Body of pancreas (tissue), 4 donors: ENCODE data around the gene CLEC10A. TPM values are rescaled to one million over a fixed set of nuclear protein-coding genes. Genes with fewer than 3 reads are reported as not detected.

Experiments used
- ATAC-seq: fragments of 150-250 bp; one replicate; pipeline ENCODE4 v1.9.1; 2016
- DNase-seq, 4 donors: peaks; one replicate each; pipeline ENCODE4 v3.0.0-alpha.2; 2019
- H3K27ac ChIP-seq, 4 donors: fragments of 200-600 bp; sonication (generic); 1 replicate in 3 of 4; 2 replicates in 1 of 4; pipeline versions ENCODE4 v1.5.1 to v1.6.1; 2016 to 2019; ENCODE audit warnings: mild to moderate bottlenecking in 1 of 4, mixed read lengths in 1 of 4, moderate library complexity in 1 of 4
- H3K27me3 ChIP-seq, 2 donors: fragments of 200-600 bp; sonication (generic); one replicate each; pipeline ENCODE4 v1.6.0; 2016; ENCODE audit warnings: mild to moderate bottlenecking in 1 of 2
- H3K36me3 ChIP-seq, 2 donors: fragments of 200-600 bp; sonication (generic); replicated peaks in 1 of 2; 2 replicates each; pipeline ENCODE4 v1.5.1; 2016; ENCODE audit warnings: low read depth in 2 of 2; ENCODE audit not compliant: insufficient read depth in 1 of 2
- H3K4me1 ChIP-seq: fragments of 200-600 bp; sonication (generic); one replicate; pipeline ENCODE4 v1.6.0; 2016
- H3K4me3 ChIP-seq, 2 donors: fragments of 200-600 bp; sonication (generic); 1 replicate in 1 of 2; 2 replicates in 1 of 2; pipeline ENCODE4 v1.5.1; 2016 to 2019
- H3K9me3 ChIP-seq, 3 donors: fragments of 200-600 bp; sonication (generic); 1 replicate in 2 of 3; 2 replicates in 1 of 3; pipeline ENCODE4 v1.5.1; 2016
- CTCF ChIP-seq, 7 experiments: fragments of 450-650 bp in 4 of 7; fragments of 200-600 bp in 3 of 7; sonication (generic) in 3 of 7; IDR thresholded peaks; one replicate each; pipeline ENCODE4 v1.5.1; 2016 to 2019; ENCODE audit warnings: antibody characterized with exemption in 7 of 7
- POLR2A ChIP-seq, 3 donors: fragments of 450-650 bp; IDR thresholded peaks; one replicate each; pipeline ENCODE4 v1.6.1; 2016; ENCODE audit warnings: antibody characterized with exemption in 3 of 3, mild to moderate bottlenecking in 2 of 3
- WGBS, 2 donors: methylation state at CpG; one replicate each; pipeline ENCODE4 v1.1.5; 2017; 5-methylcytosine and 5-hydroxymethylcytosine counted together
- intact Hi-C: fragments of 100-400 bp; cut with DNase I; formaldehyde crosslinking; loops from one replicate; pipeline ENCODE4 v1.15.1; 2023
- total RNA-seq, 2 donors: library from RNA; depleted of rRNA; stranded (reverse); fragments of >200 nt; gene quantifications; one replicate each; pipeline ENCODE4 v1.1.0, GENCODE V29; 2016

CLEC10A gene
- total RNA-seq, 2 donors from 2014 or later = 0.33 to 1.0 TPM

GRCh38 chr17:7081341-7082062 is 1.5 kb upstream of the CLEC10A start:
- Histone ChIP-seq H3K4me3 (no peak overlapping the region), H3K27me3 (no peaks in the 10 kb centered on the region), H3K36me3 (no peaks in the 10 kb centered on the region), H3K27ac (no peak overlapping the region), H3K9me3 (no peaks in the 10 kb centered on the region), H3K4me1 (no peaks in the 10 kb centered on the region)
- 77 to 81% methylated on average over 16 of the region's 16 CpGs for WGBS, 2 donors
- intact Hi-C loops = no loop called here
- no peak for DNase-seq
- no peak for TF ChIP-seq CTCF (IDR thresholded peaks at IDR 0.05)
- no peak for TF ChIP-seq POLR2A (IDR thresholded peaks at IDR 0.05)
- no peak for ATAC-seq

GRCh38 chr17:7080456-7081041 is 498 bp upstream of the CLEC10A start:
- 57% methylated on average over 10 of the region's 10 CpGs for WGBS, 2 donors
- Histone ChIP-seq H3K4me1 (no peaks in the 10 kb centered on the region), H3K9me3 (no peaks in the 10 kb centered on the region), H3K36me3 (no peaks in the 10 kb centered on the region), H3K27ac (no peak overlapping the region), H3K27me3 (no peaks in the 10 kb centered on the region), H3K4me3 (no peak overlapping the region)
- peak; percentile 18 to 38 (median 24) for DNase-seq
- intact Hi-C loops = no loop called here
- TF ChIP-seq POLR2A (IDR thresholded peaks at IDR 0.05) = no peak
- TF ChIP-seq CTCF (IDR thresholded peaks at IDR 0.05) = no peak
- peak; percentile 53 for ATAC-seq

GRCh38 chr17:7078711-7079110 is 1.3 kb downstream of the CLEC10A start:
- no peaks in the 10 kb centered on the region for H3K9me3 ChIP-seq
- no peak overlapping the region for H3K4me3 ChIP-seq
- no peak for ATAC-seq
- H3K36me3 ChIP-seq = no peaks in the 10 kb centered on the region
- H3K4me1 ChIP-seq = no peaks in the 10 kb centered on the region
- 71 to 80% methylated on average over 10 of the region's 10 CpGs for WGBS, 2 donors
- no peak for DNase-seq
- intact Hi-C loops = no loop called here
- no peak overlapping the region for H3K27ac ChIP-seq
- no peak for TF ChIP-seq POLR2A (IDR thresholded peaks at IDR 0.05)
- H3K27me3 ChIP-seq = no peaks in the 10 kb centered on the region

GRCh38 chr17:7077911-7078546 is 2.0 kb downstream of the CLEC10A start:
- Histone ChIP-seq H3K4me1 (no peaks in the 10 kb centered on the region), H3K4me3 (no peak overlapping the region), H3K9me3 (no peaks in the 10 kb centered on the region), H3K27ac (no peak overlapping the region), H3K36me3 (no peaks in the 10 kb centered on the region), H3K27me3 (no peaks in the 10 kb centered on the region)
- intact Hi-C loops = no loop called here
- DNase-seq = no peak
- TF ChIP-seq CTCF (IDR thresholded peaks at IDR 0.05) = no peak
- no peak for TF ChIP-seq POLR2A (IDR thresholded peaks at IDR 0.05)
- ATAC-seq = no peak
- WGBS, 2 donors = 75 to 83% methylated on average over 6 to 7 of the region's 7 CpGs

GRCh38 chr17:7074931-7075330 is 5.1 kb downstream of the CLEC10A start:
- Histone ChIP-seq H3K36me3 (no peaks in the 10 kb centered on the region), H3K9me3 (no peaks in the 10 kb centered on the region), H3K4me1 (no peaks in the 10 kb centered on the region), H3K27me3 (no peaks in the 10 kb centered on the region), H3K27ac (no peak overlapping the region), H3K4me3 (no peak overlapping the region)
- 72 to 76% methylated on average over 10 to 14 of the region's 14 CpGs for WGBS, 2 donors
- no peak for ATAC-seq
- no peak for DNase-seq
- TF ChIP-seq POLR2A (IDR thresholded peaks at IDR 0.05) = no peak
- TF ChIP-seq CTCF (IDR thresholded peaks at IDR 0.05) = no peak
- intact Hi-C loops = no loop called here
